HG02884 (cell line): ENCODE data around the gene UGT3A1.

Experiments
- ATAC-seq: cut with Tn5 transposase; IDR thresholded peaks from one replicate; pipeline ENCODE4 v1.9.1; 2021; ENCODE audit warnings: mild to moderate bottlenecking, moderate library complexity; ENCODE audit not compliant: unreplicated experiment

Gene UGT3A1

DNA sequence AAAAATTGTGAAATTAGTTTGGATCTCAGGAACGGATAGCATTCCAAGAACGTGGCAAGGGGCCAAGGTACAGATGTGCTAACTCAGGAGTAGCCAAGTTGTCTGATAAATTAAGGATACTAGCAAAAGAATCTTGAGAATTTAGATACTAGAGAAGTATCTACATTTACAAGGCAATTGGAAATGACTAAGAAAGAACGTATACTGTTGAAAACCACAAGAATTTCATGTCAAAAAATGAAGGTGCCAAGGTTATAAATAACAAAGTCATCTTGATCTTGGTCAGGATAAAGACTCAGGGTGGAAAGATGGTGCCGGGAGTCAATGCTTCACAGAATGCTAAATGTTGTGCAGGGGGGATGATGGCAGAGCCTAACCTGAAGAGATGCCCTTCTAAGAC lies 72.0 kb downstream of the UGT3A1 start:
- no peak for ATAC-seq

DNA sequence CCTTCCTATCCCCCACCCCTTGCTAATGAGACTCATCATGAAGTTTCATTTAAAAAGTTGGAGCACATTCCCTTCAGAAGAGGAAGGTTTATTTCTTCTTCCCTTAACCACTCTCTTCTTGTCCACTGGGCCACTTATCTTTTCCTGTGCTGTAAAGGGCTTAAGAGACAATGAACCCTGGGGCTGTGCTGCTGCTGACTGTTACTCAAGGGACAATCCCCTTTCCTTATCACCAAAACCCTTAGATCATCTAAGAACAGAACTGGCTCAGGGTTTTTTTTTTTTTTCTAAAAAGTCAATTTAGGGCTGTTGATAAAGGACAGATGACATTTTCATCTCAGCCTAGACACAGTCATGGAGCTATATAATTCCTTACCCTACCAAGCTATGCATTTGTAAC lies 82.4 kb downstream of the UGT3A1 start:
- ATAC-seq: no peak

DNA sequence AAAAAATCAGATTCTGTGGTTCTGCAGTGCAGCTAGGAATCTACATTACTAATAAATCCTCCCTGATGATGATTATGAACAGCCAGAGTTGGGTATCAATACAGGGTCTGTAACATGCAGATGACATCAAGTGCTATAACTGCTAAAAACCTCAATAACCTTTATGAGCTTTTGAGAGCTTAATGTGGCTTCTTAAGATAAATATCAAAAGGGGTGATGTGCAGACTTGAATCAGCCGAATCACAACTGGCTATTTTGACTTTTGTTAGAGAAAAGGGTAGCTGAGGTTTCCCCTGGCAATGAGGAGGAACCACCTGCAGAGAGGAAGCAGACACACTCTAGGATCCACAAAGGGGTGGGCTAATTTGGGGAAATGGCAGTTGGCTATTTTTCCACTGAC lies 83.0 kb downstream of the UGT3A1 start:
- ATAC-seq: no peak

DNA sequence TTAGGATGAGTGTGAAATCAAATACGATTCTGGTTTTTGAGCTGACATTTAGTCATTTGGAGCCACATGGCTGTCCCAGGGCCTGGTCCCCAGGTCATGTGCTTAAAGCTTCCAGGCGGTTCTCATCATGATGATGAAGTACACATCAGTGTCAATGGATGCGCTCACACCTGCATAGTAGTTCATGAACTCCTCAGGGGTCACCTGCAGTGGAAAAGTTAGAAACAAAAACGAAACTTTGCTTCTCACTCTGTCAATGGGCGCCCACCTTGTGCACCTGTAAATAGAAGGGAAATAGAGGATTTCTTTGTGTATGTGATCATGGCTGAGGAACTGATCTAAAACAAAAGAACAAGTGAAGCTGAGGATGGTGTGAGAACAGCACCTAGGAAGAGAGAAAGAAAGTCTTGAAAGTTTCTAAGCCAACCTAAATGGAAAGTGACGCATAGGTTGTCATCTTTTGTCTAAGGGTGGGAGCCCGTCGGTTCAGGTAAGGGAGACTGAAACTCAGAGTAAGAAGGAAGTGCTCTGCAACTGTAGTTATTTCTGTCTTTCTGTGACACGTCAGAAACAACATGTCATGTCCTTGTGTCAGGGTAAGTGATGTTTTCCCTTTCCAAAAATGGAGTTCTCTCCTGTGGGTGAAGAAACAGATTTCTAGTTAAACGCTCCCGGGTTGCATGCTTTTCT lies 86.6 kb downstream of the UGT3A1 start:
- ATAC-seq: peak; percentile 57

DNA sequence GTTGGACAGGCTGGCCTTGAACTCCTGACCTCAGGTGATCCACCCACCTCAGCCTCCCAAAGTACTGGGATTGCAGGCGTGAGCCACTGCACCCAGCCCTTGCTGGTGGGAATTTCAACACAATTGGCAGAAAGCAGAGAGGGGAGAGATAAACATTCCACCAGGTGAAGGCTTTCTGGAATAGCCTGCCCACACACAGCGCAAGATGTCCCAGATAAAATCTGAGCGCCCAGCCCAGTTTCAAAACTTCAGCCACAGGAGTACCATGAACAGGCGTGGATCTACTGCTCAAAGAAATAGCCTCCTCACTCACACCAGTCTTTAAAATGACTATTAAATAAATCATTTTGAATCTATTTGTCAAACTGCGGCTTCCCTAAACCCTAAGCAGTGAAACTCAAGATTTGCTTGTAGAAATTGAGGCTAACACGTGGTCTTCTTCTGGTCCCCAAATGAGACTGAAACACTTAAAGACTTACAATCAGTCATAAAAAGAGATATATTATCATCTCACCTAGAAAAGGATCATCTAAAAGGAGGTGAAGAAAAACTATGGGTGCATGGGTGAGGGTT lies 87.5 kb downstream of the UGT3A1 start:
- no peak for ATAC-seq

DNA sequence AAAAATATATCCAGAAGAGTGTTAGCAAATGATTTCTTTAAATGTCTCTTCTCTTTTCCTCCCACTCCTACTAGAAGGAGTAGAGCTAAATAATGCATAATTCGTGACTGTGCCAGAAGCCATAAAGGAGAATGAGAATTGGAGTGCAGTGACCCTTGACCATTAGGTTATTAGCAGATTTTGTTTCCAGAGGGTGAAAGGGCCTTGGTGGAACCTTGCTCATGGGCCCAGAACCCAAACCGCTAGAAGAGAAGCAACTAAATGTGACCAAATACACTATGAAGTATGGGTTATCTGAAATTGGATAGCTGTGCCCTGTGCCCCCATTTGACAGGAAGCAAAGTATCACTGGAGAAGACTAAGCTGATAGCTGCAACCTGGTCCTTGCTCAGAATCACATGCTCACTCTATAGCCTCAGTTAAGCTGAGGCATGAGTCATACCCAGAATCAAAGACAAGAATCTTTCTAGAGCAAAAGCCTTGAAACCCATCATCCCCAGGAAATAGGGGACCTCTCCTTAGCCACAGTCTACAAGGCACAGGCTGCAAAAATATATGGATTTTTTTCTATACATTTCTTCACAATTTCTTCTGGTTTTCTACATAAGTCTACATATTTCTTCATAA lies 89.0 kb downstream of the UGT3A1 start:
- peak; percentile 59 for ATAC-seq
